Midbrain (tissue), 1 donor: Measurements from ENCODE around the gene SLC15A1.
"Not testable (repeated sequence)": the region's sequence is repeated elsewhere in the genome, so short reads cannot be mapped to it uniquely, and the experiment has no call there.

Experiments
- DNase-seq: peaks from one replicate; lab custom pipeline; 2025; lab: John Stamatoyannopoulos, UW

Gene SLC15A1

DNA sequence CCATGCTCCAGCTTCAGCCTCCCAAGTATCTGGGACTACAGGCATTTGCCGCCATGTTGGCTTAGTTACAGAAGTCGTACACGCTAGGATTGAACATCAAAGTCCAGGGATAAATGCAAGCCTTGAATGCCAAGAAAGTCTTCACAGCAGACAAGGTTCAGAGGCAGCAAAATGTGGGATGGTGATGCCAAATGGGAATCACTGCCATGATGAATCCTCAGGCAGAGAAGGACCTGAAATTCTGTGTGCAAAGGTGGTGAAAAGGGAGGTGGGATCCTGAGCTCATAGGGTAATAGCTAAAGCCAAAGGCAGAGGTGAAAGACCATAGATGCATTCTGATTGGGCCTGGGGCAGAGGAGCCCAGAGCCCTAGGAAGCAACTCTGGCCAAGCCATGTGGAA is 96.2 kb downstream of the SLC15A1 start:
- DNase-seq, result no peak

DNA sequence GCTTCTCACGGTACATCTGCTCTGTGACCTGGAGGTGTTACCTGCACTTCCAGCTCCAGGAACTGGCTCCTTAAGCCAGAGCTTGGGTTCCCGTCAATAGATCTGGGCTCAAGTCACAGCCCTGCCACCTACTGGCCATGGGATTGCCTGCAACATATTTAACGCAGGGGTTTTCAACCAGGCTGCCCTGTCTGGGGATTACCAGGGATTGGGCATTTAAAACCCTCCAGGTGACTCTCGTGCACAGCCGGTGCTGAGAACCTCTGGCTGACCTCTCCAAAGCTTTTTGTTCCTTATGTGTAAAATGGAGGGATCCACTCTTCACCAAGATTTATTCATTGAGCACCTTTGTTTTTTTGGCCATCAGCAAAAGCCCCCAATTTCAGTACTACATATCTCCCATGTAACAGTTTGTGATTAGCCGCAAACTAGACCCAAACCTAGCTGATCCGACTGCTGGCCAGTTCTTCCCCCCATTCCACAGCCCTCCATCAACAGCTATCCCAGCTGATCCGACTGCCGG is 98.9 kb downstream of the SLC15A1 start:
- peak; percentile 69 for DNase-seq

DNA sequence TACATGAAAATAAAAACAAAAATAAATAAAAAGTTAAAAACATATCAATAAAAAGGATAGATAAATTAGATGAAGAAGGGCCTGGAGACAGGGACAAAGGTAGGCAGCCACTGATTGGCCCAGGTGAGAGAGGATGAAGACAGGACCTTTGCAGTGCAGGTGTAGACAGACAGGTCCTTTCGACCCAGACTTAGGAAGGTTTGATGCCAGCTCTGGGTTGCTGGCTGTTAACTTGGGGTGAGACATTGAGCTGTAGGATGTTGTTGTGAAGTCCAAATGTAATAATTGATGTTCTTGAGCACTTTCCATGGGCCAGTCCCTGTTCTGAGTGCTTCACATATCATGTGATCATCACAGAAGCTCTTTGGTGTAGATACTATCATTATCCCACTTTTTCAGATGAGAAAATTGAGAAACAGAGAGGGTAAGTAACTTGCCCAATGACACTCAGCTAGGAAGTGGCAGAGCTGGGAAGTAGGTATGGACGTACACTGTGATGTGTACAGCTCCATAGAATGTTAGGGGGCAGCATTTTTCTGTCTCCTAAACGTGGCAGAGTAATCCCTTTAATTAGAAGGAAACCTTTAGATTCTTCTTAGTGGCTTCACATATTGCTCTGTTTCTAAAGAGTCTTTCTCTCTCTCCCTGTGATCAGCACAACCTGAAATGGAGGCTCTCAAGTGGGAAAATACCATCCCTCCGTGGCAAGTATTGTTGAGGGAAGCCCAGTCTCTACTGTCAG is 99.6 kb downstream of the SLC15A1 start:
- no peak for DNase-seq

DNA sequence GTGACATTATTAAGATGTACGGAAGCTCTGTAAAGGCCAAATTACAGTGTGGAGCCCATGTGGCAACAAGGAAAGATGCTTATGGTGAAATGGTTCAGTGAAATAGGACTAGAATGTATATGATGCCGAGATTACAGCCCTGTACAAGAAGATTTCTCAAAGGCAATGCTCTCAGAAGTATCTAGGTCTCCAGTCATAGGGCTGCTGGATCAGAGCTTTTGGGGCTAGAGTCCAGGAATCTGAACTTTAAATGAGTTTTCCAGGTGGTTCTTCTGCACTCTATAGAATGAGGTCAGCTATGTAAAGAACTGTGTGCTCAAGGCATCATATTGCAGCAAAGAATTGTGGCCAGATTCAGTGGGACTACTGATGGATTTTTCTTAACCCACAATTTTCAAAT is 100.2 kb downstream of the SLC15A1 start:
- no peak for DNase-seq

DNA sequence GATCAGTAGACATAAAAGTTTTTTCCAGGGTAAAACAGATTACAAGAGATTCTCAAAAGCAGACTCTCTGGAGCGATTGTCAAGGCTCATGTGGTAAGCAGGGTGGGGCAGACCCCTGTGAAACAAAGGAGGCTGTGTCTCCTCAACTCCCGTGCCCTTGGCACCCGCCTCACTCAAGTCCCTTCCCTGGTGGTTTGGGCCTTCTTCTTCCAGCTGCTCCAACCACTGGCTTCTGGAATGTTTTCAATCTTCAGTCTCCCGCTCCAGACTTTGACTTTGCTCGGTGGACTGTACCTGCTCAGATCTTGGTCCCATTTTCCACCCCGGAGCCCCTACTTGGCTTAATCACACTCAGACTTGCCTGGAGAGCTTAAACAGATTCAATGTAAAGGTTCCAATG is 100.7 kb downstream of the SLC15A1 start:
- DNase-seq, result no peak

DNA sequence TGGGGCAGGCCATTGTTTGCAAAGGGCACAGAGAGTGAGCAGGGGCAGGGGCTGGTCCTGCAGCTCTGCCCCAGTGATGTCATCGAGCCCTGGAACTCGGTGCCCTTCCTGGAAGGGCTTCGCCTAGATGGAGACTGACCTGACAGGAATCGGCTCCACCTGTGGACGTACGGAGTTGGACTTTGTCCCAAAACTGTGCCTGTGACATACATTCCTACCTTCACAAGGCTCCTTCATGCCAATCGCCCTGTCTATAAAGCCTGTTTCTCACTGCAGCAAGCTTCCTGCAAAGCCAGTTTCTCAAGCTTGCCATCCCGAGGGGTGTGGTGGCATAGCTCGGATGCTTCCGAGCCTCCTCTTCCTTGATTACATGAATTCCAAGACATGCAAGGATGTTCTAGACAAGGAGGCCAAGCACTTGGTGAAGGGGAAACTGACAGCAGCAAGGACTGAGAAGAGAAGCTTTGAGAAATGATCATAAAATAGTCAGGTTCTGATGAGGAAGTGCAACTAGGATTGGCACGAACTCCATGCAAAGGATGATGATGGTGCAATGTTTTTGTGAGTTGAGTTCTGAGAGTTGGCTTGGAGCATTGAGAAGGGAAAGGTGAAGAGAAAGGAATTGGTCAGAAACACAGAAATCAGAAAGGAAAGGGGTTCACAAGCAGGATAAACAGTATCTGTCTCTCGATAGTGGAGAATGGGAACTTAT is 101.9 kb downstream of the SLC15A1 start:
- no peak for DNase-seq

DNA sequence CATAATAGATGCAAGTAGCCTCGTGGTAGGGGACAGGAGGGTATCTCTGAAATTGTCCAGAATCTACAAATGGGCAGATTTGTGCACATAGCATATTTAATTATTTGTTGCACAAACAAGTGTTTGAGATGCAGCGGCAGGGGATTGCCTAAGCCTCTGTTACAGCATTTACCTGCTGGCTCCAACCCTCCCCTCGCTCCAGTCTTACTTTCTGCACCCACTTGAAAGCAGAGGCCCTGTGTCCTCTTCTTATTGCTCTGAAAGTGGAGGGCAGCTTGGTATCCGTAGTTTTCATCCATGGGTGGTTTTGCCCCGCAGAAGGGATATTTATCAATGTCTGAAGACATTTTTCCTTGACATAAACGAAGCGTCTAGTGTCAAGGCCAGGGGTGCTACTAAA is 102.6 kb downstream of the SLC15A1 start:
- no peak for DNase-seq

DNA sequence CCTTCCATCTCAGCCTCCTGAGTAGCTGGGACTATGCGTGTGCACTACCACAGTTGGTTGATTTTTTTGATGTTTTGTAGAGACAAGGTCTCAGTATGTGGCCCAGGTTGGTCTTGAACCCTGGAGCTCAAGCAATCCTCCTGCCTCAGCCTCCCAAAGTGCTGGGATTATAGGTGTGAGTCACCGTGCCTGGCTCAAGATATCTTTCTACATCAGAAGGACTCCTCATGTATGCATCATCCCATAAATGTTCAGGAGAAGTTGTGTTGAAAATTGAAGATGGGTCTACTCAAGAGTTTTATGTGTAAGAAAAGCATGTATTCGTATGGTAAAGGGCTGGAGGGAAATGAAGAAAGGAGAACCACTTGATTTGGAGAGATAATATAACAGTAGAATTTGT is 103.8 kb downstream of the SLC15A1 start:
- DNase-seq, result no peak

DNA sequence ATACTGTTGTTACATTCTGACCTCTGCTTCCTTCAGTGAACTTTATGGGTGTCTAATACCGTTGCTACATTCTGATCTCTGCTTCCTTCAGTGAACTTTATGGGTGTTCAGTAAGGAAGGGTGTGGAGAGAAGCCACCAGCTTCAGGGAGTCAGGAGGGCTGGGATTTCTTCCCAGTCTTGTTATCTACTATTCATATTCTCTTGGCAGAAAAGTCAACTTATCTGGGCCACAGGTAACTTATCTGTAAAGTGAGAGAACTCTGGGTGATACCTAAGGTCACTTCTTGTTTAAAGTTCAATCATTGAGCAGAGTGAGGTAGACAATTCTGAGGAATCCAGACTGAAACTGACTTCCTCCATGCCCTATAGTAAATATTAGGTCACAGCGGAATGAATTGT is 104.3 kb downstream of the SLC15A1 start:
- no peak for DNase-seq

DNA sequence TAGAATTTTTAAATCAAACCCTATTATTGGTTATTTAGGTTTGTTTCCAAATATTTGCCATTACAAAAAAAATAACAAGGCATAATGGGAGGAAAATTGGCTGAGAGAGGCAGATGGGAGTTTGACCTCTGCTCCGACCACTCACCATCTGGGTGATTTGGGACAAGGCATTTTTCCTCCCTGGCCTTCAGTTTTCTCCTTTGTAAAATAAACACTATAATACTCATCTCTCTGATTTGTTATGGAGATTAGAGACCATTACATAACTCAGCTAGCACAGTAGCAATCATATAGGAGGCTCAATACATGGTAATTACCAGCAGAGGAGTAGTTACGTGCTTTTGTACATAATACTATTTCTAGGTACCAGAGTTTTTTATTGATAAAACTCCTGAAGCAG is 105.4 kb downstream of the SLC15A1 start:
- DNase-seq, result no peak

DNA sequence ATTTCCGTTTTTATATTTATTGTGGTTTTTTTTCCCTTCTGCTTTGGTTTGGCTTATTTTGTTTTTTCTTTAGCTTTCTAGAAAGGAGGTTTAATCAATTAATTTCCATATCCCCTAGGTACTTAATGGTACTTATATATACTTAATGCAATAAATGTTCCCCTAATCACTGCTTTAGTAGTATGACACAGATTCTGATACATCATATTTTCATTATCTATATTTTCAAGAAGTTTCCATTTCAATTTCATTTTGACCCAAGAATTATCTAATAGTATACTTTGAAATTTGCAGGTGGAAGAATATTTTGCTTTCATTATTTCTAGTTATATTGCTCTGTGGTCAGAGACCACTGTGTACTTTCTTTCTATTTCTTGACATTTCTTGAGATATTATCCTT is 109.0 kb downstream of the SLC15A1 start:
- DNase-seq, result no peak

DNA sequence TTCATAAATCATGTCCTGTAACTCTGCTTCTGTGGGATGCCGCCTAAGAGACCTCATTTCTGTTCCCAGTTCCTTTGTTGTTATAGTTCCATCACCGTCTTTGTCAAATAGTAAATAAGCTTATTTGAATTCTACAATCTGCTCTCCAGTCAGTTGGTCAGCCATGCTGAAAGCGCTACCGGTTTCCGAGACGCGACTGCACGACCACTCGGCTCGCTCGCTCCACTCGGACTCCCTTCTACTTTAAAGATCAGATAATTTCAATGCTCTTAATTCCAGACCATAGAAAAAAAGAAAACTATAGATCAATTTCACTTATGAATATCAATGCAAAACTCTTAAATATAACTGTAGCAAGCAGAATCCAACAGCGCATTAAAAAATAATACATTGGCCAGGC is 111.4 kb downstream of the SLC15A1 start:
- DNase-seq, result no peak

DNA sequence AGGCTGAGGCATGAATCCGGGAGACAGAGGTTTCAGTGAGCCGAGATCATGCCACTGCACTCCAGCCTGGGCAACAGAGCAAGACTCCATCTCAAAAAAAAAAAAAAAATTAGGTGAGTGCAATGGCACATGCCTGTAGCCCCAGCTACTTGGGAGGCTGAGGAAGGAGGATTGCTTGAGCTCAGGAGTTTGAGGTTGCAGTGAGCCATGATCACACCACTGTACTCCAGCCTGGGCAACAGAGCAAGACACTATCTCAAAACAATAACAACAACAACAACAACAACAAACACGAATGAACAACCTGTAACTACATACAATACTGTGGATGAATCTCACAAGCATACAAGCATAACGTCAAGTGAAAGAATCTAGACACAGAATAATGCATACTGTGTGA is 112.7 kb downstream of the SLC15A1 start:
- not testable (repeated sequence) for DNase-seq

DNA sequence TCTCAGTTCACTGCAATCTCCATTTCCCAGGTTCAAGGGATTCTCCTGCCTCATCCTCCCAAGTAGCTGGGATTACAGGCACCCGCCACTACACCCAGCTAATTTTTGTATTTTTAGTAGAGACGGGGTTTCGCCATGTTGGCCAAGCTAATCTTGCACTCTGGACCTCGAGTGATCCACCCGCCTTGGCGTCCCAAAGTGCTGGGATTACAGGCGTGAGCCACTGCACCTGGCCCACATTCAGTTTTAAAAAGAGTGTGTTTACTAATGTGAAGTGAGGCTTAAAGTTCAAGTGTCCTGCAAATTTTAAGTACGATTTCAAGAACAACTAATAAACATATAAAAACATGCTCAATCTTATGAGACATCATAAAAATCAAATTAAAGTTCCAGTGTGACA is 114.1 kb downstream of the SLC15A1 start:
- not testable (repeated sequence) for DNase-seq
